AG08395 (cell line): Measurements from ENCODE around the gene AQP12A.

ENCODE experiments used
- DNase-seq: peaks from one replicate; pipeline ENCODE4 v3.0.0; 2012; ENCODE audit warnings: mixed read lengths, low spot score

The AQP12A gene

DNA sequence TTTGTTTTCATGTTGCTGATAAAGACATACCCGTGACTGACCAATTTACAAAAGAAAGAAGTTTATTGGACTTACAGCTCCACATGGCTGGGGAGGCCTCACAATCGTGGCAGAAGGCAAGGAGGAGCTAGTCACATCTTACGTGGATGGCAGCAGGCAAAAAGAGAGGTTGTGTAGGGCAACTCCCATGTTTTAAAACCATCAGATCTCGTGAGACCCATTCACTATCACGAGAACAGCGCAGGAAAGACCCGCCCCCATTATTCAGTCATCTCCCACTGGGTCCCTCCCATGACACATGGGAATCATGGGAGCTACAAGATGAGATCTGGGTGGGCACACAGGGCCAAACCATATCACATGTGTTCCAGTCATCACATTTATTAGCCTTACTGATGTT lies 16.8 kb downstream of the AQP12A start:
- DNase-seq = no peak

DNA sequence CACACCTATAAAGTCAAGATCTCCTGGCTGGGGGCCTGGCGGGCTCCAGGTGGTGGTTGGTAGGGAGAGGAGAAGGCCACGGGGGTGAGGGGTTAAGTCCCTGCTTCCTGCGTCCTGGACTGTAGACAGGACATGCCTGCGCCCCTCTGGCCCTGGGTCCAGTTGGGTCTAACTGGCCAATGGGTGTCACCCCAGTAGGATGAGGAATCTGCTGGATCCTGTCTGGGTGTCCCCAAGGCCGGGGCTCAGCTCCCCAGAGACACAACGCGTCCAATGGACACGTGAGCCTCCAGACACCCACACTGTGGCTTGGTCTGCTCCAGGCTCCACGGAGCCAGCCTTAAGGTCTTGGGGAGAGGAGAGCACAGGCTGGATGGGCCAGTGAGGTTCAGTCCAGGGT lies 19.6 kb downstream of the AQP12A start:
- no peak for DNase-seq

DNA sequence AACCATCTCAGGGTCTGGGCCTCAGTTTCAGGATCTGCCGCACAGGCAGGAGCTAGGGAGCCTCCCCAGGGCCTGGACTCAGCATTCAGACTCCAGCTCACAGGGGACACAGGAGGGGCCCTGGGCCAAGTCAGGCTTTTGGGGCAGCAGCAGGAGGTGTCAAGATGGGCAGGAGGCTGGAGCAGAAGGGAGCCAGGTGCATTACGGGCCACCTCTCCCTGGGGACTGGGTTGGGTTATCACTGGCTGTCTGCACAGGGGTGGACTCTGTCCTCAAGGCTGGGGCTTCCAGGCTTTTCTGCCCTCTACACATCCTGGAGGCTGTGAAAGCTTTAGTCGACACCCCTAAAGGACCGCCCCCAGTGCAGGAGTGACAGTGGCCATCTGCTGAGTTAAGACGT lies 20.0 kb downstream of the AQP12A start:
- DNase-seq = no peak

DNA sequence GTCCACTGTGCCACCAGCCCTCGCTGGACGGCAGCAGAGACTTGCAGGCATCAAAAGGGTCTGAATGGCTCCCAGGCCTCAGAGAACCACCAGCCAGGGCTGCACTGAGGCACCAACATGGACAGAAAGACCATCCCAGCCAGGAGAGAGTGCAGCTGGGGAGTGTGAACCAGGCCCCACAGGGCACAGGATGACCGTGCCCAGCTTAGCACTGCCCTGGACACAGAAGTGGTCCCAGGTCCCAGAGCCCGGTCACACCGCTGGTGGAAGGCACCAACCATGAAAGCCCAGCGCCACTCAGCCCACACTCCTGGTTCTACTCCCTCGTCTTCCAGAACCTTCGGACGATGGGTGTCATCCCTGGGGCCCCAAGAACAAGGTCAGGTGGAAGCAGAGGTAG lies 20.5 kb downstream of the AQP12A start:
- no peak for DNase-seq

DNA sequence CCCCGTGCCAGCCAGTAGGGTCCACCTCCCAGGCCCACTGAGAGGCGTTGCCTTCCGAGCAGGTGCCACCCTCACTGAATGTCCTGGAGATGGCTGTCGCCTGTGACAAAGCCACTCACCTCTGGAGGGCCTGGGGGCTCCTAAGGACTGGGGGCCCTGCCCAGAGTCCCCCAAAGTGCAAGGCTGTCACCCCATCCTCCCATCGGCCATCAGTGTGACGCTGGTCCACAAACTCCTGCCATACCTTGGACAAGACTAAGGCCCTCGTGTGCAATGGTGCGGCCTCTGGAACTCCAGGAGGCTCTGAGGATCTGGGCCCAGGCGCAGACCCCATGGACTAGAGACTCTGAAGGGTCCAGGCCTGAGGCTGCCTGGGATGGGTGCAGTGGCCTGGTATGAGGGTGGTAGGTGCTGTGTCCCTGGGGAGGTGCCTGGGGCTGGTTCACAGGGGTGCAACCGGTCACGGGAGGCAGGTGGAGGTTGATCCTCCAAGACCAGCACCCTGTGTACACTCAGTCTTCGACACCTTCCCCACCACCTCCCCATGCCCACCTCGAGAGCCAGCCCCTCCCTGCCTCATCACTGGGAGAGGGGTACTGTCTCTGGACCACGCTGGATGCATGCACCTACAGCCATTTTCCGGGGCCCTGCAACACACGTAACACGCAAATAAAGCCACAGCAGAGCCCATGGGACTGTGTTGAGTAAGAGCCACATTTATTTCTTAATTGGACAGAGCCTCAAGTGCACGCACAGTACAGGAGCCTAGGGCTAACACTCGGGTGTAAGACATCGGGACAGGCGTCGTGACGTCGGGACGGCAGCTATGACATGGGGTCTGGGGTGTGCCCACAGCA lies 21.6 kb downstream of the AQP12A start:
- no peak for DNase-seq

DNA sequence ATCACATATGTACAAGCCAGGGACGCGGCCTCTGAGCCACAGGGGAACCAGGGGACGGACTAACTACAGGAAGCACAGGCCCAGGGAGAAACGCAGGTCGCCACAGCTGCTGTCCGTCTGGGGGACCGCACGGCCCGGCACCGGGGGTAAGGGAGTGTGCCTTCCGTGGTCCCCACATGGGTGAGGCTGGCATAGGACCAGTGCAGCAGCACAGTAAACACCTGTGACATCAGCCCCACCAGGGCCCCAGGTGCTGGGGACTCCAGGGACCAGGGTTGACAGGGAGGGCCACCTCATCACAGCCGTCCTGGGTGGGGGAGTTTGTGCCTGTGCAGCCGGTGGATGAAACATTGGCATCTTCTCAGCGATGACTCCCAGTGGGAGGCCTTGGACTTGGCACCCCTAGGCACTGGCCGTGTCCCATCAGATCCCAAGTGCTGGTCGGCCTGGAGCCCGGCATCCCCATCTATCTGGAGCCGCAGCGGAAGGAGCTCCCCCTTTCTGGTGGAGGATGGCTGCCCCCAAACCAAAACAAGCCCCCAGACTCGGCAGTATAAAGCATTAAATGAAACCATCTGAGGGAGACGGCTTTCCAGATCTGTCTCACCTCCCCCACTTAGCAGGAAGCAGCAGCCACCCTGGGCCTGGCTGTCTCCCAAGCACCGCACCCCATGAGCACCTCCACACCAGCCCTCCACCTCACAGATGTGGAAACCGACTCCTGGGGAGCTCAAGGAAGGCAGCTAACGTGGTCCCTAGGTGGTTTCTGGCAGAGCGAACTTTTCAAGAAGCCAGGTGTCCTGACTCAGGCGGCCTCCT lies 22.5 kb downstream of the AQP12A start:
- DNase-seq = no peak

DNA sequence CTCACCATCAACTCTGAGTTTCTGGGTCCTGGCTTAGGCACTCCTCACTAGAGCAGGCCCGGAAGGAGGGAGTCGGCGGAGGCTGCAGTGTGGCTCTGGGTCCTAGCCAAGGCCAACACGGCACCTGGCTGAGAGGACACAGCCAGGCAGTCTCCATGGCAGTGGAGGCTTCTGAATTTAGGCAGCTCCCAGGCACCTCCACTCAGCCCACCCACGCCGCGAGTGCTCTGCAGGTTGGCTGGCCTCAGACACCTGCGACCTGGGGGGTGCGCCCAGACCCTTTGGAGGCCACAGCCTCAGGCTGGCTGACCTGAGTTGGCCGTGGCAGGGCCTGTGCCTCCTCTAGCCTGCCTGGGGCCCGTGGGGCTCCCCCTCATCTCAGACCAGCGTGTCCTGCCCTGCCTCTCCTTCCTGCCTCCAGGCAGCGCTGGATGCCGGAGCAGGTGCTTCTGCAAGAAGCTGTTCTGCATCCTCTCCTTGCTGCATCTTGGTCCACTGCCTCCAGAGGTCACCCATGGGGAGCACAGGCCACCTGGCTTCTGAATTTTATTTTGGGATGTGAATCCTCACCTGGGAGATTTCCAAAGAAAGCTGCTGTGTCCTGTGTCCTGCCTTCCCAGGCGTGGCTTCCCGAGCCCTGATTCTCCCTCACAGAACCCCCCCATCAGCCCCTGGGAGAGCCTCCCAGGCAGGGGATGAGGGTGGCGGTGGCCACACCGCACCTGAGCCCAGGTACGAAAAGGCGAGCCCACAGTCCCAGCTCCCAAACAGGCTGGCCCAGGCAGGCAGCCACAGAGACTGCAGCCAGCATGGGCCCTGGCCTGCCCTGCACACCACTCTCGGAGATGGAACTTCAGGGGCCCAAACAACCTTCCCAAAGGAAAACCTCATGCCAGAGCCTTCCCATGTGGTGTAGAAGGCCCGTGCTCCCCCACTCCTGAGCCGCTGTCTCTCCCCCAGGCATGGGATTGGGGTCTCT lies 23.4 kb downstream of the AQP12A start:
- DNase-seq = no peak

DNA sequence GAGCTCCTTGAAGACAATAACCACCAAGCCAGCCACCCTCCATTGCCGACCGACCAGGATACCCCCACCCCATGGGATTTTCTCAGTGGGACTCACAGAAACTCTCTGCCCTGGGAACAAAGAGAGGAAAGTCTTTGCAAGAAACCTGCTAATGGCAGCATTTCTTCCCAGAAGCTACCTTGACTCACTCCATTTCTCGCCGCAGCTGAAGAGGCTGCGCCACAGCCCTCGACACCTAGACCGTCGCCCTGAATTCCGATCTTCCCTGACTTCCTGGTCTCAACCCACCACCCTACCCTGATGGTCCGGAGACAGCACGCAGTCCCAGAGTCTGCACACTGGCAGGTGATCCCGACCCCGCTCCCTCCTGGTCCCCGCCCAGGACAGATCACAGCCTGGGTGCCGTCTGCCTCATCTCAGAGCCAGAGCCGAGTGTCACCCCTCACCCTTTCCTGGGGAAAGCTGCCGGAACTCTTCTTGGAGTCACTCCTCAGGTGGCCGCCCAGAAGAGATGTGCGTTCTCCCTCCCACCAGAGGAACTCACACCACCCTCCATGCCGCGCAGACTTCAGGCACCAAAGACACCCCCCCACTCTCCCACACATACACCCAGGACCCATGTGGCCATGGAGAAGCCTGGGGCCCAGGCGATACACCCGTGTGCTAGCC lies 24.6 kb downstream of the AQP12A start:
- DNase-seq = no peak

DNA sequence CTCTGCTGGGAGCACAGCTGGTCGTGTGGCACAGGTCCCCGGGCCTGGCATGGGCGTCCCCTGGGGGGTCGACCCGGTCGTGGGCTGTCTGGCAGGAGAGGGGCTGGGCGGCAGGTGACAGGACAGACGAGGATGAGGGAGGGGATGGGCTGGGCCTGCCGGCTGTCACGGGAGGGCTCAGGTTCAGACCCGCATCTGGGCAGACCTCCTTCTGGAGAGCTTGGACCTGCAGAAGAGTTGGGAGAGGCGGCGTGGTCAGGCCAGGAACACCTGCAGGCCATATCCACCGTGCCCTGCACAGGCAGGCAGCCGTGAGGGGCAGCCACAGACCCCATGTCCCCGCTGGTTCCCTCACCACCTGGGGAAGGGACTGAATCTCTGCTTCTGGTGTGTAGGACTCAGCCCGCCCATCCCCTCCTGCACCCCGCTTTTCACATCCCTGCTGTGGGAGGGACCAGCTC lies 25.5 kb downstream of the AQP12A start:
- no peak for DNase-seq

DNA sequence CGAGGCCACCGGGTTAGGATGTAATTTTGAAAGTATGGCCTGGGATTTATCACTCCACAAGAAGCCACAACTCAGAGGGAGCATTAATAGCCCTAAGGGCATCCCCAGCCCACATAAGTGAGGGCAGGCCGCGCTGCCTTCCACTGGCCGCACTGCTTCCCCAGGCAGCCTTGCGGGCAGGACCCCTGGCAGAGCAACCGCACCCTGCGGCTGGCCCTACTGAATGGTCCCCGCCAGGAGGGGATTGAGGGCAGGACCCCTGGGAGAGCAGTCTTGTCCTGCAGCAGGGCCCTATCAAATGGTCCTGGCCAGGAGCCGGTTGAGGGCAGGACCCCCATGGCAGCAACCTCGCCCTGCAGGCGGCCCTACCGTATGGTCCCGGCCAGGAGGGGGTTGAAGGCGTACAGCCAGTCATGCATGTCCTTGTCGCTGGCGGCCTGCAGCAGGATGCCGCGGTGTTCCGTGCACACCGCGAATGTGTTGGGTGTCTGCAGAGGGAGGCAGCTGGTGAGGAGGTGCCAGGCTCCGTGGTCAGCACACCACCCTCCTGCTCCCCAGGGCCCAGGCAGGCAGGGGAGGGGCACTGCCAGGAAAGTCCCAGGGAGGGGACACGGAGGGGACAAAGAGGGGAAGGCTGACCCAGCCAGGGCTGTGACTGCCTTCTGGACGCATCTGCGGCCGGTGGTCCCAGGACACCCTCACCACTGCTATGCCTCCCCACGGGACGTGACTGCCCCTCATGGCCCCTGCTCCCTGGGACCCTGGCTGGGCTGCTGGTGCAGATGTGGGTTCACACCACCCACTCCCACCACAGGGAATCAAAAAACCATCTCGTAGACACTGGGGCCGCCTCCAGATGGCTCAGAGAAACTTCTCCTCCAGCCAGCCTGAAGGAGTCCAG lies 26.3 kb downstream of the AQP12A start:
- DNase-seq = no peak

DNA sequence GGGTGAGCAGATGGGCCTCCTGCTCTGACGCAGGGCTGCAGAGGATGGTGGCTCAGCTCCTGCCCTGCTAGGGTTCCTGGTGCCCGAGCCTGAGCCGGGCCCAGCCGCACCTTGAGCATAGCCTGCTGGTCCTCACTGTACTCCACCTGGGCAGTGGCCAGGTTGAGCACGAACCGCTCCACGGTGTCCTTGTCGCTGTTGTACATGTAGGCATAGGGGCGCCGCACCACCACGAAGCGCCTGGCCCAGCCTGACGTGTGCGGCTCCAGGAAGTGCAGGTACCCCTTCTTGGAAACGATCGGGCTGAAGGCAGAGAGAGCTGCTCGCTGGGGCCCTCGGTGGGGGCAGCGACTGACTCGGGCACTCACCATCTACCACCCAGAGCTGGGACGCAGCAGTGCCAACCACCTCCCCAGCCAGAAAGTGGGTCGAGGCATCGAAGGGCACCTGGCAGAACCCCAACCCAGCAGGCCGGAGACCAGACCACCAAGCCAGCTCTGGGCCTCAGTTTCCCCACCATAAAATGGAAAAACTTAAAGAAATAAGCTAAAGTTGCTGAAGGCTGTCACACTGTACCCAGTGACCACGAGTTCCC lies 27.3 kb downstream of the AQP12A start:
- DNase-seq = no peak

DNA sequence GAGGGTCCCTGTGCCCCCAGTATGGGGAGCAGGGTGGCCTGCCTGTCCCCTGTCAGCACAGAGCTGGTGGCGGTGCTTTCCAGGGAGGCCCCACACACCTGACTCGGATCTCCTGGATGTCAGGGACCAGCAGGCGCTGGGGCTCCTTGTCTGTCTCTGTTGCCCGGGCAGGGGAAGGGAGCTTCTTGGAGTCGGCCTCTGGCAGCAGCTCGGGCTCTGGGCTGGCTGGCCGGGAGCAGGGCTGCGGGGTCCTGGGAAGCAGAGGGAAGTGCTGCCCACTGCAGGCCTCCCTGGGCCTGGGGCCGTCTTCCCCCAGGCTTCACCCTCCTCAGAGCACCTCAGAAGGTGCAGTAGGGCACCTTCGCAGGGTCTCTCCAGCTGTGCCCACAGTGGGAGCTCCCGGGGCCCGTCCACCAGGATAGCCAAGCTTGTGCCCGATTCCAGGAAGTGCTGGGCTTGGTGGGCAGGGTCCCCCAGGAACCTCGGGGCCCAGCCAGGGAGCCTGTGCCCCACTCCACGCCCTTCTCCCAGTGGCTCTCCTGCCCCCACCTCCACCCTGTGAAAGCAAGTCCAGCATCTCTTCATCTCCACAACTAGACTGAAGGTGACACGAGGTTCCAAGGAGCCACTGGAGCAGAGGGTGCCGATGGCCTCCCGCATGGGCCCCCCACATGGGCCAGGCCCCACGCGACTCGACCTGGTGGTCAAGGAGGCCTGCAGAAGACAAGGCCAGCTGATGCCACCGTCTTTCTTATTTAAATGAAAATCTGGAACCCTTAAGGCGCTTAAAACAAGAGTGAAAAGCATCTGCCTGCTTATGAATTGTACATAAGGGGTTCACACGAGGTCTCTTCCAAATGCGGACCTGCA lies 28.2 kb downstream of the AQP12A start:
- DNase-seq = no peak

DNA sequence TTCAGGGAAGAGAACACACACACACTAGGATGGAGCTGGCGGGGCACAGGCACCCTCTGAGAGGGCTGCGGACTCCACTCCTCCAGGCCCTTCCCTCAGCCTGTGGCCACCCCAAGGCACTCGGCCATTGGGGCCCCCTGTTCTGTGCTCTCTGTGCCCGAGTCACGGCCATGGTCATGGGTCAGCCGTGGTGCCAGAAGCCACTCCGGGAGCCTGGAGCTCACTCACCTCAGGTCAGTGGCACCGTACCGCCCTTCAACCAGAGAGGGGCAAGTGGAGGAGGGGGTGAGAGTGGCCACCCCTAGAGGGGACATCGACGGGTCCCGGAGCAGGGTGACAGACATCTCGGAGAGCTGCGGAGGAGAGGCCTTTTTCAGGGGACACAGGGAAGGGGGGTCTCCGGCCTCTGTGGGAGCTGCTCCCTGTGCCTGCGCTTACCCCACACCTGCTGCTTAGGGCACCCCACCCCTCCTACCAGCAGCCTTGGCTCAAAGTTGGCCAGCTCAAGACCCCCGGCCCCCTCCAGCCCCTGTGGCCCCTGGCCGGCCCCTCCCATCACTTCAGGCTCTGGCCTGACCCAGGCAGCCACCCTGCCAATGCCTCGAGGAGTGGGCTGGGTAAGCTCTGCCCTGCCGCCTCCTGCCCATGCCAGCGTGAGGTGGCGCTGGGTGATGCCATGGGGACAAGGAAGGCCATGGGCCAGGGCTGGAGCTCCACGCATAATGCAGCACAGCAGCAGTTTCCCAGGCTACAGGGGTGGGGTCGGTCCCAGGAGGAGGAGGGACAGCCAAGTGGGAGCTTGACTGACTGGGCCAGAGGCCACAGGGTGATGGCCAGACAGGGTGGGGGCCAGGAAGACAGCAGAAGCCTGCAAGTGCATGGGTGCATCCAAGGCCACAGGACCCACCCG lies 29.3 kb downstream of the AQP12A start:
- DNase-seq = no peak

DNA sequence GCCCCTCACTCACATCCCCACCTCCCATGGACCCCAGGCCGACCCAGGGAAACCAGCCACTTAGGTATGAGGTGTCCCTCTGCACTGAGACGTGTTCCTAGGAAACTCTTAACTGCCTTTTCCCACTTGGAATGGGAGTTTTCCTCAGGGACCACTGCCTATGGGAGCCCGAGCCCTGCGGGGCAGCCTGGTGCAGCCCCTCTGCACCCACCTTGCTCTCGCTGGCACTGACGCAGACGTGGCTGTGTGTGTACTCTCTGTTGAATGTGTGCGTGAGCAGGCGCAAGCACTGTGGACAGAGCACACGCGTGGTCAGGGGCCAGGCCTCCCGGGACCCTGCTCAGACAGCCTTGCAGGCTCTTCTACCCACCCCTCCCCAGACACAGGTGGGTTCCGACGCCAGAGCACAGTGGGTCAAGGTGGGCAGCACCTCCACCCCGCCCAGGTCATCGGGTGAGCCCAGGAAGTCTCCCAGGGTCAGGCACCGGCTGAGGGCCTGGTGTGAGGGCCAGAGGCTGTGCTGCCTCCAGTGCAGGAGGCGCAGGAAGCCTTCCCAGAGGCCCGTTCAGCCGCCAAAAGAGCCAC lies 30.0 kb downstream of the AQP12A start:
- no peak for DNase-seq

DNA sequence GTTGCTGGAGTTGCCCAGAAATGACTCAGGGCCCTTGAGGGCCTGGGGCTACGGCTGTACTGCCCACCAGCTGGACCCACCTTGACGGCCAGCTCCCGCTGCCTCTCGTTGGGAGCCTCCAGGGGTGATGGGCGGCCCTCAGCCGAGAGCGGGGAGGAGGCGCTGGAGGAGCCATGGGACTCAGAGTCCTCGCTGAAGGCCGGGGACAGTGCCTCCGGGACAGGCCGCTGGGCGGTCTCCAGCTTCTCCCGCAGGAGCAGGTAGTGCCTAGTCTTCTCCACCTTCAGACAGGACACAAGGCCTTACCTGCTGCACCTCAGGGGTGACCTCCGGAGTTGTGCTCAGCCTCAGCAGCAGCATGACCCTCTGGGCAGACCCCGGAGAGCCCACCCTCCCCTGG lies 30.7 kb downstream of the AQP12A start:
- no peak for DNase-seq

DNA sequence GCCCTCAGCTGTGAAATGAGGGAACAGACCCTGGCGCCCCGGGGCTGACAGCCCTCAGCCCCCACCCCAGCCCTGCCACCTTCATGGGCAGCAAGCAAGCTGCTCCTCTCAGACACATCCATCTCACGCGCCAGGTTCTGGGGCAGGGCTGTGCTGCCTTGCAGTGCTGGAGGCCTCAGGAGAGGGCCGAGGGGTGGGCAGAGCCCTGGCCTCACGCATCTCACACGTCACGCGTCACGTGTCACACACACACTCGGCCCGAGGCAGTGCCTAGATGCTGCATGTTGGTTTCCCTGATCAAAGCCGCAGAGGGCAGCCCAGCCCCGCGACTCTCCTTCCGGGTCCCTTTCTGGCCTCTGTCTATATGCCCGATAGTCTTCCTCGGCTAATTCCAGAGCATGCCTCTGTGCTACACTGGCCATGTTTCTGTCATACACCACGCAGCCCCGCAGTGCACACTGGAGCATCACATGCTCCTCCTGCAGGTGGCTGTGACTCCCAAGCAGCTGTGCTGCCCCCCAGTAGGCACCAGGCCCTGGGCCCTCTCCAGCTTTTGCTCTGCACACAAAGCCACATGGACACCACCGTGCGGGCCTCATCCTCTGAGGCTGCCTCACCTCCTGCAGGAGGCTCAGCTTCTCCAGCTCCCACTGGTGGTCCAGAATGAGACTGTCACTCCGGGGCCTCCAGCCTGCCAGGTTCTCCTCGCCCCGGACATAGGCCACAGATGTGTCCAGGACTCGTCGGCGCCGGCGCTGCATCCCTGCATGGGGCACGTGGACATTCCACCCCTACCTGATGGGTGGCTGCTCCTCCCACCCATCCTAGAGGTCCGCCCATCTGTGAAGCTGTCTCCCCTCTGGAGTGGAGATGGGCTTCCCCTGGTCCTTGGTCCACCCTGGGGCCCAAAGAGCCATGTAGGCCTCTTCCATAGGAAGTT lies 31.4 kb downstream of the AQP12A start:
- DNase-seq = no peak
